ENCODE measurements around the gene PLIN1.

The PLIN1 gene

GRCh38 chr15:89679212-89679611 lies at the start of gene PLIN1:
PLIN1 (minus strand) TSS chr15:89679367; CDS start chr15:89677489, 1,878 bp downstream.
- TF ChIP-seq, protein P1, sequence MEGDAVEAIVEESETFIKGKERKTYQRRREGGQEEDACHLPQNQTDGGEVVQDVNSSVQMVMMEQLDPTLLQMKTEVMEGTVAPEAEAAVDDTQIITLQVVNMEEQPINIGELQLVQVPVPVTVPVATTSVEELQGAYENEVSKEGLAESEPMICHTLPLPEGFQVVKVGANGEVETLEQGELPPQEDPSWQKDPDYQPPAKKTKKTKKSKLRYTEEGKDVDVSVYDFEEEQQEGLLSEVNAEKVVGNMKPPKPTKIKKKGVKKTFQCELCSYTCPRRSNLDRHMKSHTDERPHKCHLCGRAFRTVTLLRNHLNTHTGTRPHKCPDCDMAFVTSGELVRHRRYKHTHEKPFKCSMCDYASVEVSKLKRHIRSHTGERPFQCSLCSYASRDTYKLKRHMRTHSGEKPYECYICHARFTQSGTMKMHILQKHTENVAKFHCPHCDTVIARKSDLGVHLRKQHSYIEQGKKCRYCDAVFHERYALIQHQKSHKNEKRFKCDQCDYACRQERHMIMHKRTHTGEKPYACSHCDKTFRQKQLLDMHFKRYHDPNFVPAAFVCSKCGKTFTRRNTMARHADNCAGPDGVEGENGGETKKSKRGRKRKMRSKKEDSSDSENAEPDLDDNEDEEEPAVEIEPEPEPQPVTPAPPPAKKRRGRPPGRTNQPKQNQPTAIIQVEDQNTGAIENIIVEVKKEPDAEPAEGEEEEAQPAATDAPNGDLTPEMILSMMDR (IDR thresholded peaks at IDR 0.05; ENCODE audit: insufficient read depth, low read length, poor library complexity, severe bottlenecking) = no peak
- Histone ChIP-seq H3K27me3 (replicated peaks; ENCODE audit: control insufficient read depth, insufficient read depth, low read length) (no peaks in the 10 kb centered on the region; the same call in 1 of the 2 replicates), H3K4me3 (replicated peaks; ENCODE audit: low read depth, low read length) (no peak within 1 kb of the TSS), H3K36me3 (ENCODE audit: control insufficient read depth, insufficient read depth, low read length) (no peaks in the 10 kb centered on the region)
- DNase-seq (ENCODE audit: extremely low read depth, insufficient read length) = no peak

DNA sequence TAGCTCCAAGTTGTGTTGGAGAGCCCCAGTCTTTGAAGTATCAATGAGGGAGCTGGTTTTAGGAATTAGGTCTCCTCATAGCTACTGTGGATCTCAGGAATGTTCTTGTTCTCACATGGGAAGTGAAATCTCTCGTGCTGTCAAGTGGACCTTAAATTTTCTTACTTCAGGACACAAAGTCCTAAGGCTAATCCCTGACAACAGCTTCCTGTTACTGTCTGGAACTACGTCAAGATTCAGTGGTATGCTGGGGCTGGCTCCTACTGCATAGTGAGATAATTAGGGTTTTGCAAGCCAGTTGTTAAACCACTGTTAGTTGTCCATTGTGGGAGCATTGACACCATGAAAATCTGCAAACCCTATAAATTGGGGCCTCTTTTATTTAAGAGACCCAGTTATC lies 49.1 kb upstream of the PLIN1 start:
- DNase-seq (ENCODE audit: extremely low read depth, insufficient read length) = no peak
- no peaks in the 10 kb centered on the region for H3K27me3 ChIP-seq (replicated peaks; ENCODE audit: control insufficient read depth, insufficient read depth, low read length)
- TF ChIP-seq, protein P1 (IDR thresholded peaks at IDR 0.05; ENCODE audit: insufficient read depth, low read length, poor library complexity, severe bottlenecking) = no peak
- H3K4me3 ChIP-seq (replicated peaks; ENCODE audit: low read depth, low read length) = no peak overlapping the region
- H3K36me3 ChIP-seq (ENCODE audit: control insufficient read depth, insufficient read depth, low read length) = no peaks in the 10 kb centered on the region

DNA sequence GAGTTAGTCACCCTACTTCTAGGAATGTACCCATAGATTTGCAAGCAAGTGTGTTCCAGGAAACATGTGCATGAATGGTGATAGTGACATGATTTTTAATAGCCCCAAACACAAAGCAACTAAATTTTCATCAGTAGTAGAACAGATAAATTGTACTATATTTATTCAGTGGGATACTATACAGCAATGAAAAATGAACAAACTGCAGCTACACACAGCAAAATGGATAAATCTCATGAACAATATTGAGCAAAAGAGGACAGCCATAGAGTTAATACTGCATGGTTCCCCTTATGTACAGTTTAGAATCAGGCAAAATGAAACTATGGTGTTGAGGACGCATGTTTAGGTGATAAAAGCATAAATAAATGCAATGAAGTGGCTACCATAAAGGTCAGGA lies 45.9 kb upstream of the PLIN1 start:
- H3K27me3 ChIP-seq (replicated peaks; ENCODE audit: control insufficient read depth, insufficient read depth, low read length) = no peaks in the 10 kb centered on the region; the same call in 1 of the 2 replicates

DNA sequence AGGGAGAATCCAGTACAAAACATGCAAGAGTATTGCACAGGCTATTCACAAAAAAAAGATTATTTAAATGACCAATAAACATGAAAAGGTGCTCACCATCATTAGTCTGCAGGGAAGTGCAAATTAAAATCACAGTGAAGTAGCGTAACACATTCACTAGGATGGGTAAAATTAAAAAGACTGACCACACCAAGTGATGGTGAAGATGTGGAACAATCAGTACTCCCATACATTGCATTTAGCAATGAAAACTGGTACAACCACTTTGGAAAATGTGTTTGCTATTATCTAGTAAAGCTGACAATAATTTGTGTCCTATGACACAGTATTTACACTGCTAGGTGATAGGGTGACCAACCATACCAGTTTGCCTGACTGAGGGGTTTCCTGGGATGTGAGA lies 45.5 kb upstream of the PLIN1 start:
- no peak for DNase-seq (ENCODE audit: extremely low read depth, insufficient read length)
- TF ChIP-seq, protein P1 (IDR thresholded peaks at IDR 0.05; ENCODE audit: insufficient read depth, low read length, poor library complexity, severe bottlenecking) = no peak
- no peak overlapping the region for H3K4me3 ChIP-seq (replicated peaks; ENCODE audit: low read depth, low read length)
- H3K27me3 ChIP-seq (replicated peaks; ENCODE audit: control insufficient read depth, insufficient read depth, low read length) = no peaks in the 10 kb centered on the region; the same call in 1 of the 2 replicates
- no peaks in the 10 kb centered on the region for H3K36me3 ChIP-seq (ENCODE audit: control insufficient read depth, insufficient read depth, low read length)

More for the DNA sequence above, 45.9 kb upstream of the PLIN1 start:
- TF ChIP-seq, protein P1 (IDR thresholded peaks at IDR 0.05; ENCODE audit: insufficient read depth, low read length, poor library complexity, severe bottlenecking) = no peak
- no peak overlapping the region for H3K4me3 ChIP-seq (replicated peaks; ENCODE audit: low read depth, low read length)
- DNase-seq (ENCODE audit: extremely low read depth, insufficient read length) = no peak
- no peaks in the 10 kb centered on the region for H3K36me3 ChIP-seq (ENCODE audit: control insufficient read depth, insufficient read depth, low read length)

DNA sequence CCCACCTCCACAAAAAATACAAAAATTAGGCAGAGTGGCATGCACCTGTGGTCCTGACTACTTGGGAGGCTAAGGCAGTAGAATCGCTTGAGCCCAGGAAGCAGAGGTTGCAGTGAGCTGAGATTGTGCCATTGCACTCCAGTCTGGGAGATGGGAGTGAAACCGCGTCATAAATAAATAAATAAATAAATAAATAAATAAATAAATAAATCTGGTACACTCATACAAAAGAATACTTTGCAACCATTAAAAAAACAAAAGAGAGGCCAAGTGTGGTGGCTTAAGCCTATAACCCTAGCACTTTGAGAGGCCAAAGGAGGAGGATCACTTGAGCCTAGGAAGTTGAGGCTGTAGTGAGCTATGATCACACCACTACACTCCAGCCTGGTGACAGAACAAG lies 43.9 kb upstream of the PLIN1 start:
- no peak for DNase-seq (ENCODE audit: extremely low read depth, insufficient read length)
- TF ChIP-seq, protein P1 (IDR thresholded peaks at IDR 0.05; ENCODE audit: insufficient read depth, low read length, poor library complexity, severe bottlenecking) = no peak
- no peak overlapping the region for H3K4me3 ChIP-seq (replicated peaks; ENCODE audit: low read depth, low read length)

GRCh38 chr15:89714775-89715174 lies 35.6 kb upstream of the PLIN1 start:
- no peak for DNase-seq (ENCODE audit: extremely low read depth, insufficient read length)
- Histone ChIP-seq H3K36me3 (ENCODE audit: control insufficient read depth, insufficient read depth, low read length) (no peaks in the 10 kb centered on the region), H3K4me3 (replicated peaks; ENCODE audit: low read depth, low read length) (no peak overlapping the region), H3K27me3 (replicated peaks; ENCODE audit: control insufficient read depth, insufficient read depth, low read length) (no peaks in the 10 kb centered on the region; the same call in 1 of the 2 replicates)
- TF ChIP-seq, protein P1 (IDR thresholded peaks at IDR 0.05; ENCODE audit: insufficient read depth, low read length, poor library complexity, severe bottlenecking) = no peak

More for the DNA sequence above, 43.9 kb upstream of the PLIN1 start:
- no peaks in the 10 kb centered on the region; the same call in 1 of the 2 replicates for H3K27me3 ChIP-seq (replicated peaks; ENCODE audit: control insufficient read depth, insufficient read depth, low read length)
- no peaks in the 10 kb centered on the region for H3K36me3 ChIP-seq (ENCODE audit: control insufficient read depth, insufficient read depth, low read length)

All from GM06990 (cell line).